Muscle of leg (tissue), 11 donors: Measurements from ENCODE around the gene FFAR2. TPM values are rescaled to one million over a fixed set of nuclear protein-coding genes. Genes with fewer than 3 reads are reported as not detected.

ENCODE experiments used
- DNase-seq: peaks from one replicate; pipeline ENCODE4 v3.0.0; 2013
- H3K27ac ChIP-seq: one replicate; pipeline ENCODE4 v1.5.1; 2013; ENCODE audit warnings: mild to moderate bottlenecking, low read length, control low read depth
- H3K27me3 ChIP-seq: one replicate; pipeline ENCODE4 v1.6.1; 2013; ENCODE audit warnings: low read length; ENCODE audit not compliant: control insufficient read depth, insufficient read depth
- H3K36me3 ChIP-seq: one replicate; pipeline ENCODE4 v1.6.1; 2013; ENCODE audit warnings: low read length; ENCODE audit not compliant: control insufficient read depth, insufficient read depth
- H3K4me1 ChIP-seq: one replicate; pipeline ENCODE4 v1.6.1; 2013; ENCODE audit warnings: low read length; ENCODE audit not compliant: control insufficient read depth, insufficient read depth
- H3K4me3 ChIP-seq: one replicate; pipeline ENCODE4 v1.5.1; 2013; ENCODE audit warnings: low read length, control low read depth
- H3K9me3 ChIP-seq: replicated peaks from 2 replicates; pipeline ENCODE4 v1.6.1; 2013; ENCODE audit warnings: low read depth, low read length; ENCODE audit not compliant: control insufficient read depth
- WGBS: methylation state at CpG from one replicate; pipeline ENCODE4 v1.1.5; 2013; ENCODE audit warnings: missing lambda C conversion rate; ENCODE audit not compliant: insufficient coverage; 5-methylcytosine and 5-hydroxymethylcytosine counted together
- polyA plus RNA-seq, 8 donors: library from polyadenylated mRNA; unstranded; fragments of 120-200 nt; gene quantifications; one replicate each; pipeline versions ENCODE4 v1.2.1 to v1.2.3, GENCODE V29; 2013; ENCODE audit warnings: inconsistent platforms in 1 of 8, low replicate concordance in 1 of 8; ENCODE audit not compliant: insufficient read length in 8 of 8, insufficient read depth in 1 of 8
- total RNA-seq: library from RNA; stranded (reverse); fragments of 120-200 nt; gene quantifications from one replicate; pipeline ENCODE4 v1.2.4, GENCODE V29; 2013

The FFAR2 gene
- total and polyA plus RNA-seq, 9 donors, result 0.10 to 0.73 (median 0.23) TPM; not detected in 1

DNA sequence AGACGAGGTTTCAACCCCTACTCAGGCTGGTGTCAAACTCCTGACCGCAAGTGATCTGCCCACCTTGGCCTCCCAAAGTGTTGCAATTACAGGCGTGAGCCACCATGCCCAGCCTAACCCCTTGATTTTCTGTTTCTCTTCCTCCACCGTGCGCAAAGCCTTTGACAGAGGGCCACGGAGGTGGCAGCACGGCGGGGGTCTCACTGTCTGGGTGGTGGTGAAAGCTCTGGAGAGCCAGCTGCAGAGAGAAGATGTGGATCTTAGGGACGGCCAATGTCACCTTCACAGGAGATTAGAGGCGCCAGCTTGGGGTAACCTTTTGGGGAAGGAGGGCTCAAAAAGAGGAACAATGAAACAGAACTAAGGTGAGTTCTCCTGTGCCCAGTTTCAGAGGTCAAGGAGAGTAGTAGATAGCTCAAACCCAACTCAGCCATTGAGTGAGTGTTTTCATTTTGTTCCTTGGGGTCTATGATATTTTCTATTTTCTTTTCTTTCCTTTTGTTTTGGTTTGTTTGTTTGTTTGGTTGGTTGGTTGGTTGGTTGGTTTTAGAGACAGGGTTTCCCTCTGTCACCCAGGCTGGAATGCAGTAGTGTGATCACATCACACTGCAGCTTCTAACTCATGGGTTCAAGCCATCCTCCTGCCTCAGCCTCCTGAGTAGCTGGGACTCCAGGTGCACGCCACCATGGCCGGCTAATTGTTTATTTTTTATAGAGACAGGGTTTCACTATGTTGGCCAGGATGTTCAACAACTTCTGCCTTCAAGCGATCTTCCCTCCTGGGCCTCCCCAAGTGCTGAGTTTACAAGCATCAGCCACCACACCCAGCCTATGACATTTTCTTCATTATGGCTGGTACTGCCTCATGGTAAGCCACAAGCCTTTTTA lies 39.5 kb upstream of the FFAR2 start:
- Histone ChIP-seq H3K9me3 (no peaks in the 10 kb centered on the region), H3K4me1 (no peaks in the 10 kb centered on the region), H3K4me3 (no peak overlapping the region), H3K36me3 (no peaks in the 10 kb centered on the region), H3K27me3 (no peaks in the 10 kb centered on the region), H3K27ac (no peak overlapping the region)
- WGBS, result 82% methylated on average over 6 of the region's 13 CpGs
- no peak for DNase-seq

- Histone ChIP-seq H3K27me3 (no peaks in the 10 kb centered on the region), H3K4me1 (no peaks in the 10 kb centered on the region), H3K36me3 (no peaks in the 10 kb centered on the region), H3K4me3 (no peak overlapping the region), H3K9me3 (no peaks in the 10 kb centered on the region), H3K27ac (no peak overlapping the region)
- no peak for DNase-seq
- WGBS, result 92% methylated on average over 4 of the region's 5 CpGs
These were observed 38.9 kb upstream of the FFAR2 start for GRCh38 chr19:35409191-35409590.

DNA sequence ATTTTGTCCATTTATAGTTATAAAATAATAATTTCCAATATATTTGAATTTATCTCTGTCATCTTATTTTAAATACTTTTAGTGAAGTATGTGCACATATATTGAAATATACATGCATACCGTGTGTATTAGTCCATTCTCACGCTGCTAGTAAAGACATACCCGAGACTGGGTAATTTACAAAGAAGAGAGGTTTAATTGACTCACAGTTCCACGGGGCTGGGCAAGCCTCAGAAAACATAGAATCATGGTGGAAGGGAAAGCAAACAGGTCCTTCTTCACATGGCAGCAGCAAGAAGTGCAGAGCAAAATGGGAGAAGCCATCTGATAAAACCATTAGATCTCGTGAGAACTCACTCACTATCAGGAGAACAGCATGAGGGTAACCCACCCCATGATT lies 37.6 kb upstream of the FFAR2 start:
- H3K9me3 ChIP-seq, result no peaks in the 10 kb centered on the region
- WGBS, result 93% methylated on average over 3 of the region's 5 CpGs
- H3K36me3 ChIP-seq, result no peaks in the 10 kb centered on the region
- H3K4me1 ChIP-seq, result no peaks in the 10 kb centered on the region
- no peak overlapping the region for H3K27ac ChIP-seq
- no peak overlapping the region for H3K4me3 ChIP-seq
- no peak for DNase-seq
- H3K27me3 ChIP-seq, result peaks cover 2% of the 10 kb centered on the region

DNA sequence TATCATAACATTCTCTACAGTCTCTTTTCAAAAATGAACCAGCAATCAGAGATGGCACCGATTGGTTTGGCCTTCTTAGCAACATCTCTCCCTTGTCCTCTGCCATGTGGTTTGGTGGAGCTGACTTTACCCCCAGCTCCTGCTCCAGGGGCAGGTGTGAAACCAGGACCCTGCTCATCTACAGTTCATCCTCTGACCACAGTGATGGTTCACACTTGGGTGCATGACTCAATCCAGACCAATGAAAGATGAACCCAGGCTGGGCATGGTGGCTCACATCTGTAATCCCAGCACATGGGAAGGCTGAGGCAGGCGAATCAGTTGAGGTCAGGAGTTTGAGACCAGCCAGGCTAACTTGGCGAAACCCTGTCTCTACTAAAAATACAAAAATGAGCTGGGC lies 33.6 kb upstream of the FFAR2 start:
- Histone ChIP-seq H3K27ac (no peak overlapping the region), H3K9me3 (no peaks in the 10 kb centered on the region), H3K4me1 (no peaks in the 10 kb centered on the region), H3K36me3 (no peaks in the 10 kb centered on the region), H3K27me3 (peaks cover 2% of the 10 kb centered on the region), H3K4me3 (no peak overlapping the region)
- WGBS, result 76% methylated on average over 2 of the region's 3 CpGs
- DNase-seq, result no peak

DNA sequence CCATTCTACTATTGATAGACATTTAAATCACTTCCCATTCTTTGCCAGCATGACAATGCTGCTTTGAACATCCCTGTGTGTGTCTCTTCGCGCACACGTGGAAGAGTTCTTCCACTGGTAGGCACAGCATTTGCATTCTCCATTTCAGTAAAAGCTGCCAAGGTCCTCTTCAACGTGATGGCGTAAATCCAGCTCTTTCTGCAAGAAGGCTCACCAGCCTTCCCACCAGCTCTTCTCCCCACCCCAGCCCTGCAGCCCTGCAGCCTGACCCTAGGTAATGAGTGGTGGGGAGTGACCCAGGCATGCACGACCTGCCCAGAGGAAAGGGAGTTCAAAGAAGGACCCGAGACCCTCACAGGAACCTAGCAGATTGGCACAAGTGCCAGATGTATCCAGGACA lies 31.7 kb upstream of the FFAR2 start:
- WGBS, result 78% methylated on average over 4 of the region's 7 CpGs

DNA sequence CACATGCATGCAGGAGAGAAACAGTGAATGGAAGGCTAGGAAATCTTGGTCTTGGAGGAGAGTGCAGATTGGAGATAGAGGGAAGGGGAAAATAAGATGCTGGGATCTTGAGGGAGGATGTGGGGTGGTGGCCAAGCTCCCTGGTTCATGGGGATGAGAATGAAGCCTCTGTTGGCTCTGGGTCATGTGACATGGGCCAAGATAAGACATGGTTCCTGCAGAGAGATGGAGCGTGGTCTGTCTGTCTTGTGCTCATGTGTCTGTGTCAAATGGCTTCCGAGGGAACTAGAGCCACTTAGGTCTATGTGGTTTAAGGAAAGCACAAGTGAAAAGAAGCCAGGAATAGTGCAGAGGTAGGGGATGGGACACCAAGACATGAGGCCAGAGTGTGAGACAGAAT lies 30.8 kb upstream of the FFAR2 start:
- Histone ChIP-seq H3K4me1 (no peaks in the 10 kb centered on the region), H3K36me3 (no peaks in the 10 kb centered on the region), H3K4me3 (no peak overlapping the region), H3K27me3 (peaks cover 2% of the 10 kb centered on the region), H3K9me3 (no peaks in the 10 kb centered on the region), H3K27ac (no peak overlapping the region)
- WGBS, result 65% methylated on average over 2 of the region's 2 CpGs
- DNase-seq, result no peak

More for the DNA sequence above, 31.7 kb upstream of the FFAR2 start:
- DNase-seq, result no peak
- Histone ChIP-seq H3K27me3 (peaks cover 2% of the 10 kb centered on the region), H3K4me1 (no peaks in the 10 kb centered on the region), H3K36me3 (no peaks in the 10 kb centered on the region), H3K9me3 (no peaks in the 10 kb centered on the region), H3K4me3 (no peak overlapping the region), H3K27ac (no peak overlapping the region)

GRCh38 chr19:35417713-35418534 lies 30.1 kb upstream of the FFAR2 start:
- Histone ChIP-seq H3K9me3 (no peaks in the 10 kb centered on the region), H3K4me1 (no peaks in the 10 kb centered on the region), H3K36me3 (no peaks in the 10 kb centered on the region), H3K4me3 (no peak overlapping the region), H3K27ac (no peak overlapping the region), H3K27me3 (peaks cover 2% of the 10 kb centered on the region)
- DNase-seq, result no peak
- WGBS, result 65% methylated on average over 3 of the region's 7 CpGs

DNA sequence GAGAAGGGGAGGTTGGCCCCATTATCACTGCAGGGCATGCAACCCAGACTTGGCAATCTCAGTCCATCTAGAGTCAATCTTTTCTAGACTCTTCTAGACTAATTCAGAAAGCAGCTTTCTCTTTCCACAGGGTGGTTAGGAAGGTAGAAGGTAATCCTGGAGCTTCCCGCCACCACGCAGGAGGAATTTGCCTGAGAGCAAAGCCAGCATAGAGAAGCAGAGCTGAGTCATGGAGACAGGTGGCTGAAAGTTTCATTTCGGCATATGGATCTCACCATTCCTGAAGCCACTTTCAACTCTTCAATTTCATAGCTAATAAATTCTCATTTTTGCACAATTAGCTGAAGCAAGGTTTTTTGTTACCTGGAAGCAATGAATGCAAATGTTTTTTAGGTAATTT lies 29.0 kb upstream of the FFAR2 start:
- Histone ChIP-seq H3K4me3 (no peak overlapping the region), H3K27ac (no peak overlapping the region), H3K4me1 (no peaks in the 10 kb centered on the region), H3K36me3 (no peaks in the 10 kb centered on the region), H3K27me3 (peaks cover 2% of the 10 kb centered on the region), H3K9me3 (no peaks in the 10 kb centered on the region)
- WGBS, result no CpG with 5 or more reads among the region's 3 CpGs
- no peak for DNase-seq

GRCh38 chr19:35419805-35420204 lies 28.3 kb upstream of the FFAR2 start:
- Histone ChIP-seq H3K27ac (no peak overlapping the region), H3K4me3 (no peak overlapping the region), H3K36me3 (no peaks in the 10 kb centered on the region), H3K9me3 (no peaks in the 10 kb centered on the region), H3K27me3 (no peaks in the 10 kb centered on the region), H3K4me1 (no peaks in the 10 kb centered on the region)
- no CpG with 5 or more reads among the region's 5 CpGs for WGBS
- DNase-seq, result no peak

GRCh38 chr19:35421362-35421761 lies 26.7 kb upstream of the FFAR2 start:
- Histone ChIP-seq H3K36me3 (no peaks in the 10 kb centered on the region), H3K4me3 (no peak overlapping the region), H3K9me3 (no peaks in the 10 kb centered on the region), H3K27ac (no peak overlapping the region), H3K27me3 (no peaks in the 10 kb centered on the region), H3K4me1 (no peaks in the 10 kb centered on the region)
- peak; percentile 20 for DNase-seq
- 66% methylated on average over 6 of the region's 11 CpGs for WGBS
